CD4-positive, alpha-beta T cell treated with Interleukin-6 for 4 hours (primary cell): ENCODE data around the gene SON.
"Not testable (repeated sequence)": the region's sequence is repeated elsewhere in the genome, so short reads cannot be mapped to it uniquely, and the experiment has no call there.

Source experiments
- DNase-seq: peaks from one replicate; pipeline ENCODE4 v3.0.0-alpha.2; 2020; ENCODE audit warnings: mixed read lengths

Gene SON

DNA sequence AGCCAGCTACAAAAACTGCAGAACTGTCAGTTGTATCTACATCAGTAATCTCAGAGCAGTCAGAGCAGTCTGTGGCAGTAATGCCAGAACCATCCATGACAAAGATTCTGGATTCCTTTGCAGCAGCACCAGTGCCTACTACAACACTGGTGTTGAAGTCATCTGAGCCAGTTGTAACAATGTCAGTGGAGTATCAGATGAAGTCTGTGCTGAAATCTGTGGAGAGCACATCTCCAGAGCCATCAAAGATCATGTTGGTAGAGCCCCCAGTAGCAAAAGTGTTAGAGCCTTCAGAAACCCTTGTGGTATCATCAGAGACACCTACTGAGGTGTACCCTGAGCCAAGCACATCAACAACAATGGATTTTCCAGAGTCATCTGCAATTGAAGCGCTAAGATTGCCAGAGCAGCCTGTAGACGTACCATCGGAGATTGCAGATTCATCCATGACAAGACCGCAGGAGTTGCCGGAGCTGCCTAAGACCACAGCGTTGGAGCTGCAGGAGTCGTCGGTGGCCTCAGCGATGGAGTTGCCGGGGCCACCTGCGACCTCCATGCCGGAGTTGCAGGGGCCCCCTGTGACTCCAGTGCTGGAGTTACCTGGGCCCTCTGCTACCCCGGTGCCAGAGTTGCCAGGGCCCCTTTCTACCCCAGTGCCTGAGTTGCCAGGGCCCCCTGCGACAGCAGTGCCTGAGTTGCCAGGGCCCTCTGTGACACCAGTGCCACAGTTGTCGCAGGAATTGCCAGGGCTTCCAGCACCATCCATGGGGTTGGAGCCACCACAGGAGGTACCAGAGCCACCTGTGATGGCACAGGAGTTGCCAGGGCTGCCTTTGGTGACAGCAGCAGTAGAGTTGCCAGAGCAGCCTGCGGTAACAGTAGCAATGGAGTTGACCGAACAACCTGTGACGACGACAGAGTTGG is 7.3 kb downstream of the SON start:
- no peak for DNase-seq

DNA sequence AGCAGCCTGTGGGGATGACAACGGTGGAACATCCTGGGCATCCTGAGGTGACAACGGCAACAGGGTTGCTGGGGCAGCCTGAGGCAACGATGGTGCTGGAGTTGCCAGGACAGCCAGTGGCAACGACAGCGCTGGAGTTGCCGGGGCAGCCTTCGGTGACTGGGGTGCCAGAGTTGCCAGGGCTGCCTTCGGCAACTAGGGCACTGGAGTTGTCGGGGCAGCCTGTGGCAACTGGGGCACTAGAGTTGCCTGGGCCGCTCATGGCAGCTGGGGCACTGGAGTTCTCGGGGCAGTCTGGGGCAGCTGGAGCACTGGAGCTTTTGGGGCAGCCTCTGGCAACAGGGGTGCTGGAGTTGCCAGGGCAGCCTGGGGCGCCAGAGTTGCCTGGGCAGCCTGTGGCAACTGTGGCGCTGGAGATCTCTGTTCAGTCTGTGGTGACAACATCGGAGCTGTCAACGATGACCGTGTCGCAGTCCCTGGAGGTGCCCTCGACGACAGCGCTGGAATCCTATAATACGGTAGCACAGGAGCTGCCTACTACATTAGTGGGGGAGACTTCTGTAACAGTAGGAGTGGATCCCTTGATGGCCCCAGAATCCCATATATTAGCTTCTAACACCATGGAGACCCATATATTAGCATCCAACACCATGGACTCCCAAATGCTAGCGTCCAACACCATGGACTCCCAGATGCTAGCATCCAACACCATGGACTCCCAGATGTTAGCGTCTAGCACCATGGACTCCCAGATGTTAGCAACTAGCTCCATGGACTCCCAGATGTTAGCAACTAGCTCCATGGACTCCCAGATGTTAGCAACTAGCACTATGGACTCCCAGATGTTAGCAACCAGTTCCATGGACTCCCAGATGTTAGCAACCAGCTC is 8.2 kb downstream of the SON start:
- DNase-seq: no peak

DNA sequence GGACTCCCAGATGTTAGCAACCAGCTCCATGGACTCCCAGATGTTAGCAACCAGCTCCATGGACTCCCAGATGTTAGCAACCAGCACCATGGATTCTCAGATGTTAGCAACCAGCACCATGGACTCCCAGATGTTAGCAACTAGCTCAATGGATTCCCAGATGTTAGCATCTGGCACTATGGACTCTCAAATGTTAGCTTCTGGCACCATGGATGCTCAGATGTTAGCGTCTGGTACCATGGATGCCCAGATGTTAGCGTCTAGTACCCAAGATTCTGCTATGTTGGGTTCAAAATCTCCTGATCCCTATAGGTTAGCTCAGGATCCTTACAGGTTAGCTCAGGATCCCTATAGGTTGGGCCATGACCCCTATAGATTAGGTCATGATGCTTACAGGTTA is 8.8 kb downstream of the SON start:
- no peak for DNase-seq

DNA sequence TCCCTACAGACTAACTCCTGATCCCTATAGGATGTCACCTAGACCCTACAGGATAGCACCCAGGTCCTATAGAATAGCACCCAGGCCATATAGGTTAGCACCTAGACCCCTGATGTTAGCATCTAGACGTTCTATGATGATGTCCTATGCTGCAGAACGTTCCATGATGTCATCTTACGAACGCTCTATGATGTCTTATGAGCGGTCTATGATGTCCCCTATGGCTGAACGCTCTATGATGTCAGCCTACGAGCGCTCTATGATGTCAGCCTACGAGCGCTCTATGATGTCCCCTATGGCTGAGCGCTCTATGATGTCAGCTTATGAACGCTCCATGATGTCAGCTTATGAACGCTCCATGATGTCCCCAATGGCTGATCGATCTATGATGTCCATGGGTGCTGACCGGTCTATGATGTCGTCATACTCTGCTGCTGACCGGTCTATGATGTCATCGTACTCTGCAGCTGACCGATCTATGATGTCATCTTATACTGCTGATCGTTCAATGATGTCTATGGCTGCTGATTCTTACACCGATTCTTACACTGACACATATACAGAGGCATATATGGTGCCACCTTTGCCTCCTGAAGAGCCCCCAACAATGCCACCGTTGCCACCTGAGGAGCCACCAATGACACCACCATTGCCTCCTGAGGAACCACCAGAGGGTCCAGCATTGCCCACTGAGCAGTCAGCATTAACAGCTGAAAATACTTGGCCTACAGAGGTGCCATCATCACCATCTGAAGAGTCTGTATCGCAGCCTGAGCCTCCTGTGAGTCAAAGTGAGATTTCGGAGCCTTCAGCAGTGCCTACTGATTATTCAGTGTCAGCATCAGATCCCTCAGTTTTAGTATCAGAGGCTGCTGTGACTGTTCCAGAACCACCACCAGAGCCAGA is 9.5 kb downstream of the SON start:
- DNase-seq: no peak

DNA sequence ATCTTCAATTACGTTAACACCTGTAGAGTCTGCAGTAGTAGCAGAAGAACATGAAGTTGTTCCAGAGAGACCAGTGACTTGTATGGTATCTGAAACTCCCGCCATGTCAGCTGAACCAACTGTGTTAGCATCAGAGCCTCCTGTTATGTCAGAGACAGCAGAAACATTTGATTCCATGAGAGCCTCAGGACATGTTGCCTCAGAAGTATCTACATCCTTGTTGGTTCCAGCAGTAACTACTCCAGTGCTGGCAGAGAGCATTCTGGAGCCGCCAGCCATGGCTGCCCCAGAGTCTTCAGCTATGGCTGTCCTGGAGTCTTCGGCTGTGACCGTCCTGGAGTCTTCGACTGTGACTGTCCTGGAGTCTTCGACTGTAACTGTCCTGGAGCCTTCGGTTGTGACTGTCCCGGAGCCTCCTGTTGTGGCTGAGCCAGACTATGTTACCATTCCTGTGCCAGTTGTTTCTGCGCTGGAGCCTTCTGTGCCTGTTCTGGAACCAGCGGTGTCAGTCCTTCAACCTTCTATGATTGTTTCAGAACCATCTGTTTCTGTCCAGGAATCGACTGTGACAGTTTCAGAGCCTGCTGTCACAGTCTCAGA is 10.3 kb downstream of the SON start:
- DNase-seq: no peak

DNA sequence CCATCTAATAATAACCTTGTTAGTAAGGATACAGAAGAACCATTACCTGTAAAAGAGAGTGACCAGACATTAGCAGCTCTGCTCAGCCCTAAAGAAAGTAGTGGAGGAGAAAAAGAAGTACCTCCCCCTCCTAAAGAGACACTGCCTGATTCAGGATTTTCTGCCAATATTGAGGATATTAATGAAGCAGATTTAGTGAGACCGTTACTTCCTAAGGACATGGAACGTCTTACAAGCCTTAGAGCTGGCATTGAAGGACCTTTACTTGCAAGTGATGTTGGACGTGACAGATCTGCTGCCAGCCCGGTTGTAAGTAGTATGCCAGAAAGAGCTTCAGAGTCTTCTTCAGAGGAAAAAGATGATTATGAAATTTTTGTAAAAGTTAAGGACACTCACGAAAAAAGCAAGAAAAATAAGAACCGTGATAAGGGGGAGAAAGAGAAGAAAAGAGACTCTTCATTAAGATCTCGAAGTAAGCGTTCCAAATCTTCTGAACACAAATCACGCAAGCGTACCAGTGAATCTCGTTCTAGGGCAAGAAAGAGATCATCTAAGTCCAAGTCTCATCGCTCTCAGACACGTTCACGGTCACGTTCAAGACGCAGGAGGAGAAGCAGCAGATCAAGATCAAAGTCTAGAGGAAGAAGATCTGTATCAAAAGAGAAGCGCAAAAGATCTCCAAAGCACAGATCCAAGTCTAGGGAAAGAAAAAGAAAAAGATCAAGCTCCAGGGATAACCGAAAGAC is 11.6 kb downstream of the SON start:
- DNase-seq: no peak

DNA sequence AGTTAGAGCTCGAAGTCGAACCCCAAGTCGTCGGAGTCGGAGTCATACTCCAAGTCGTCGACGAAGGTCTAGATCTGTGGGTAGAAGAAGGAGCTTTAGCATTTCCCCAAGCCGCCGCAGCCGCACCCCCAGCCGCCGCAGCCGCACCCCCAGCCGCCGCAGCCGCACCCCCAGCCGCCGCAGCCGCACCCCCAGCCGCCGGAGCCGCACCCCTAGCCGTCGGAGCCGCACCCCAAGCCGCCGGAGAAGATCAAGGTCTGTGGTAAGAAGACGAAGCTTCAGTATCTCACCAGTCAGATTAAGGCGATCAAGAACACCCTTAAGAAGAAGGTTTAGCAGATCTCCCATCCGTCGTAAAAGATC is 12.1 kb downstream of the SON start:
- no peak for DNase-seq

DNA sequence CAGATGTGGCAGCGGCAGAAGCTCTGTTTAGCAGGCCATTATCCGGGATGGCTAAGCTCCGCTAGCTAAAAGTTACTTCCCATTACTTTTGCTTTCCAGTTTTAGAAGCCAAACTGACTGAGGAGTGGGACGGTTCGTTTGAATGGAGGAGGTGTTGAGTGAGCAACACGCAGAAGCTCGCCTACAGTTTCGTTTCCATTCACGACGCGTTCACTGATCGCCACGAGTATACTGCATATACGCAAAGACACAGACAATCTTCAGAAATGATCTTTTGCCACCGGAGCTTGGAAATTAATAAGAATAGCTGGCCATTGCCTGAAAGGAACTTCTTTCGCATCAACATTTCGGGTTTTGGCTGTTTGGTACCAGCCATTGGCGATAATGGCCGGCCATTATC is 14.6 kb downstream of the SON start:
- no peak for DNase-seq

DNA sequence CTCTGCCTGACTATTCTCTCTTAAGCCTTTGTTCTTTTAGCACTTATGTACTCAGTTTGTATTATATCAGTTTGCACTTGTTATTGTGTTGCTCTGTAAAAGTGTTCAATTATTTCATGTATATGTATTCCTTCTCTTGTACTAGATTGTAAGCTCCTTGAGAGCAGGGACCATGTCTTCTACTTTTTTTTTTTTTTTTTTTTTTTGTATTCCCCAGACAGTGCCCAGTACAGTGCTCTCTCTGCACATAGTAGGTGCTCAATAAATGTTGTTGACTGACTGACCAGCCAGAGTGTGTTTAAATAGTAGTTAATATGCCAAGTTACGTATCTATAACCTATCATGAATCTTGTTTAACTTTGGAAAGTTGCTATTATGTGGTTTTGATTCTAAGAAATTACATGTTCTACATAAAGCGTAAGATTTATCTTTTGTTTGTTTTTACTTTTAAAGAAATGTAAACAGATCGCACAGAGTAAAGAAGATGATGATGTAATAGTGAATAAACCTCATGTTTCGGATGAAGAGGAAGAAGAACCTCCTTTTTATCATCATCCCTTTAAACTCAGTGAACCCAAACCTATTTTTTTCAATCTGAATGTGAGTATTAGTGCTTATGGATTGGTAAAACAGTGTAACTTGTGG is 16.1 kb downstream of the SON start:
- DNase-seq: no peak

DNA sequence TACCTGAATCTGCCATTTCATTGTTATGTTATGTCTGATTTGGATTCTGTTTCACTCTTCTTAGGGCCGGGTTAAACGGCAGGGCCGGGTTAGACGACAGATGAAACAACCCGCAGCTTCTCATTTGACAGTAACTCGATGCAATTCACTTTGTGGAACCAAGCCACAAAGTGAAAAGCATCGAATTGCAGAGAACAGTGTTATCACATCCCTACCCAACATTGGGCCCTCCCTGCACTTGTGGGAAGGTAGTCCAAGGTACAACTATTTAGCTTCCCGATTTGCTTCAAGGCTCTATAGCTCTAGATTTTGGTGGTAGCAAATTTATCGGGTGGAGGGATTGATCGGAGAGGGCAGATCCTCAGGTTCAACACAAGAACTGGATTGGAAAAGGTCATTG is 17.0 kb downstream of the SON start:
- no peak for DNase-seq

DNA sequence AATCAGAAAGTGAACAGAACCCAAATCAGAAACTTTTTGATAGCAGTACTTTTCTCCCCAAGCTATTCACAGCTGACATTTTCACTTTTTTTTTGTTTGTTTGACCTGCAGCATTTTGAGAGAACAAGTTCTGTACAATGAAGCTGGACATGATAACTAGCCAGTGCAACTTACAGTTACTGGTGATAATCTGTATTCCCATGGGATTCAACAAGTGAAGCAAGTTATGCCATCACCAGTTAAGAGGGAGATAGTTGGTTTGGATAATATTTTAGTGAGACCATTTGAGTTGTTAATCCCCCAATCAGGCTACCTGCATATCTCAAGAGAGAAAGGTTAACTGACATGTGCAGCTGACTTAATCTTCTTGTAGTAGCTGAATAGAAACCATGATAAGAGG is 18.1 kb downstream of the SON start:
- DNase-seq: no peak

DNA sequence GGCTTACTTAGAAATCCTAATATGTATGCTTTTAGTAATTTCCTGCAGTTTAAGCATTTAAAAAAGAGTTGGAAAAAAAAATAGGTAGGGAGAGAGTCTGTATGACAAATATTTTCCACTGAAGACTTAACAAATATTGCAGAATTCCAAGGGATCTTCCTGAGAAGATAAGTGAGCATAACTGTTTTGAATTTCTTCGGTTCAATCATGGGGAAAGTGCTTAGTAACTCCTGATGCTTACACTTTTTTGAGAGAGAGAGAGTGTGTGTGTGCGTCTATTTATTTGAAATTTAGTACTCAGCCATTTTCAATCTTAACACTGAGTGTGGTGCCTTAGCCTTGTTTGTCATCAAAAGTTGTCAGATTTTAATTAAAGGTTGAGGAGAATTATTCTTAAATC is 18.5 kb downstream of the SON start:
- no peak for DNase-seq

DNA sequence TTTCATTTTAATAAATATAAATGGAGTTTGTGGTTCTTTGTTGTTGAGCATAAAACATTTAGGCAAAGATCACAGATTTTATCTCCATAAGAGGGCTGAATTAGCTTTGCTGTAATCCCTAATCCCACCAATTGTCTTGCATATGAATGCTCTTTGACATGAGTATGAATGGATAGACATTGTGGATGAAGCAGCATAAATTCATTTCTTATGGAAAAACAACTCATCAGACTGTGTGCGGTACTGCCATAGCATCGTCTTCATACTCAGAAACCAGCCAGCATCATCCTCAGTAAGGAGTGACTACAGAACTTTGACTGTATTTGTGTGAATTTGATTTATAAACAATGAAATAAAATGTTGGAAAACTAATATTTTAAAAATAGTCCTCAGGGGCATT is 19.6 kb downstream of the SON start:
- DNase-seq: no peak

DNA sequence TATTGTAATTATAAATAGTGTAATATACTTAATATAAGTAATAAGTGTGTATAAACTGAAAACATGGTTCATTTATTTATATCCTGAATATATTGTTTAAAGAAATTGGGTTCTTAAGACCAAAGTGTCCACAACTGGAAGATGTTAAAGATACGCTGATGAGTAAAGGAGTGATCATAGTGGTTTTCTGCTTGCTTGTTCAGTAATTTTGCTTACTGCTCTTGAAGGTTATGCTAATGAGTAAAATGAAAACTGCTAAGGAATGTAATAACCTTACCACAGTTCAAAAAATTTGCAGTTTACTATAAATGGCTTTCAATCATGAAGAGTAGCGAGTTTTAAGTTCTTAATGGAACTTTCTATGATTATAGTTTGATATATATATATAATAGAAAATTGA is 23.7 kb downstream of the SON start:
- DNase-seq: no peak

DNA sequence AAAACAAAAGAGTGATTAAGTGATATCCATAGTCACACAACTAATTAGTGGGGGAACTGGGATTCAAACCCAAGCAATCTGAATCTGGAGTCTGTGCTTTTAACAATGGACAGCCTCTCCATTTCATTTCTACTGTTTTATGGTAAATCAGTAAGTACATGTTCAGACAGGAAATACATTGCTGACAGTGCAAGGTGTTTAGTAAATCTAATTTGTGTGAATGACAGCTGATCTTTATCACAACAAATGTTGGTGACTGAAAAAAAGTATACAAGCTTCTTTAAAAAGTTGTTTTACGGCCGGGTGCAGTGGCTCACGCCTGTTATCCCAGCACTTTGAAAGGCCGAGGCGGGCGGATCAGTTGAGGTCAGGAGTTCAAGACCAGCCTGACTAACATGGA is 25.1 kb downstream of the SON start:
- no peak for DNase-seq

DNA sequence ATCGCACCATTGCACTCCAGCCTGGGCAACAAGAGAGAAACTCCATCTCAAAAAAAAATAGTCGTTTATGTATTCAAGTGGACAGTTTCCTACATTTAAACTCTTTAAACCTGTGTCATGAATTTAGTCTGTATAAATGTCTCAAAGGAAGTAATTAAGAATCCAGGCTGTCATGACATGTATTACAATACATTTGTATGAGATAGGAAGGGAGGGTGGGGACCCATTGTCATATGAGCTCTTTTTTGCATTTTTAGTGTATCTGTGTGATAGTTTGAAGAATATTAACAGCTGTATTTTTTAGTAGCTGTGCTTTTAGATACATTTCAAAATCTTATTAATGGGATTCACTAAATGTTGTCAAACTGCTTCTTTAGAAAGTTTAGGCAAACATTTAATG is 25.6 kb downstream of the SON start:
- DNase-seq: no peak

DNA sequence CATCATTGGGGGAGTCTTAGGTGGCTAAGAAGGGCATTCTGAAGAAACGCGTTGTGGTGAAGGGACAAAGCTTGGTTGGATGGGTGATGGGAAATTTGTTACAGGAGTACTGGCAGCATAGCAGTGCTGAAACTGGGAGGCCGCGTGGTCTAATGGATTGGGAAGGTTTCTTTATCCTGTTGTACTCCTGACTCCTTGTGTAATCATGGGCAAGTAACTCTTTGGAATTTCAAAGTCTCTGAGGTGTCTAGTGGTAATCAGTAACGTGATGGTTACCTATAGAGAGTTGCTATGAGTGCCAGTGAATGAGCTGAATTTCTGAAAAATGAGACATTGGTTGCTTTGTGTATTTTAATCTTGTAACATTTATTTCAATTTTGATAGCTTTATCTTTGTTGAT is 27.2 kb downstream of the SON start:
- no peak for DNase-seq

DNA sequence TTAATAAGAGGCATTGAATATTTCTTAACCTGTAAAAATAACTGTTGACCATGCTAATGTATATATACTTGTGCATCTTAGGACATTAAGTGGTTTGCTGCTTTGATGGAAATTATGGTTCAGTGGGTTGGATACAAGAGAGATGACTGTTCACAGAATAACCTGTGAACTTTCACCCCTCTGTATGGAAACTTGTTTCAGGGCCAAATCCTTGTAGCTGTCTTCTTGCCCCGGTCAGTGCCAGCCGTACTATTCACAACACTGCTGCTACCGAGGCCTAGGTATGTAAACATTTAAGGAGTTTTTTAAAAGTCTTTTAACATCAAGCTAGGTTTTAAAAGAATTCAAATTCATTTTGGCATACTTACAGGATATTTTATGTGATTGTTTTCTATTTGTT is 29.5 kb downstream of the SON start:
- no peak for DNase-seq

DNA sequence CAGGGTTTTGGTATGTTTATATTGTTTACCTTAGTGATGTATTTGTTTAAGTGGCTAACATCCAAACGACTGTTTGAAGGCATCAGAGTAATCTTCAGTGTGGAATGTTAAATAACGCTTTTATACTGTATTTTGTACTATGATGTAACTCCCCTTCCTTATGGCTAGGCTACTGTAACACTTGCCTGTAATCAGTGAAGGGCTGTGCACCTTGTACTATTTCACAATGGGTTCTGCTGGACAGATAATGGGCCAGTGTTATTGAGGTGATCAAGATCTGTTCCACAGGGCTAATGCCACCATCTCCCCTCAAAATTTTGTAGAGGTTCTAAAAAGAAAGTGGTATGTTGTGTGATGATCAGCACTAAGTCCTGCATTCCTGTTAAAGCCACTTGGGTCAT is 33.9 kb downstream of the SON start:
- not testable (repeated sequence) for DNase-seq

DNA sequence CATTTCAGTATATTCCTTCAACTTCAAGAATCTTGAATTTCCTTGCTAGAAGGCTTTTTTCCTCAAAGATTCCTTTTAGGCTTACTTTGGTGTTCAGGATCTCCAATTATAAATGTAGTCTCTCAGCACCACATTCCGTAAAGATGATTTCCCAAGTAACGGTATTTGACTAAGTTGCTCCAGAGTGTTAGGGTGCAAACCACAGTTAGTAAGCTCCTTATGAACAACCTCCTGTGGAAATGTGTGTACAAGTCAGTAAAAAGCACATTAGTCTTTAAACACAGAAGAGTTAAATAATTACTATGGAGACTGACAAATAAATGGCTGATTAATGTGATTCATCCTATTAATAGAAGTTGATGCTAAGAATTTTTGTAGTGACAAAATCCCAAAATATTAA is 35.4 kb downstream of the SON start:
- DNase-seq: no peak

DNA sequence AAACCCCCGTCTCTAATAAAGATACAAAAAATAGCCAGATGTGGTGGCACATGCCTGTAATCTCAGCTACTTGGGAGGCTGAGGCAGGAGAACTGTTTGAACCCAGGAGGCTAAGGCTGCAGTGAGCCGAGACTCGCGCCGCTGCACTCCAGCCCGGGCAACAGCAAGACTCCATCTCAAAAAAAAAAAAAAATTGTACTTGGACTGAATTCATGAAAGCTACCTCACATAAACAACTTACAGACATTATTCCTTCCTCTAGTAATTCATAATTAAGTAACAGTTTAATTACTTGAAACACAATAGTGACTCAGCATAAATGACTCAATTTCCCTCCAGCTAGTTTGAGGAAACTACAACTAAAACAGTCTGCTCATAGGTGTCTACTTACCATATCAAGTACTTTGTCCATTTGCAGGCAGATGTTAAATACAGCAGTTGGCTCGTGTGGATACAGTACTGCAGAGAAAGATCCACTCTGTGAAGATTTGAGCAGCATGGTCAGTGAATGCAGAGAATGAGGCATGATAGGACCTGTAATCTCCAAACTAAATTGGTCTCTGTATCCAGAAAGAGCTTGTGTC is 36.2 kb downstream of the SON start:
- no peak for DNase-seq
